Measurements from ENCODE around the gene ARFGEF2.

DNA sequence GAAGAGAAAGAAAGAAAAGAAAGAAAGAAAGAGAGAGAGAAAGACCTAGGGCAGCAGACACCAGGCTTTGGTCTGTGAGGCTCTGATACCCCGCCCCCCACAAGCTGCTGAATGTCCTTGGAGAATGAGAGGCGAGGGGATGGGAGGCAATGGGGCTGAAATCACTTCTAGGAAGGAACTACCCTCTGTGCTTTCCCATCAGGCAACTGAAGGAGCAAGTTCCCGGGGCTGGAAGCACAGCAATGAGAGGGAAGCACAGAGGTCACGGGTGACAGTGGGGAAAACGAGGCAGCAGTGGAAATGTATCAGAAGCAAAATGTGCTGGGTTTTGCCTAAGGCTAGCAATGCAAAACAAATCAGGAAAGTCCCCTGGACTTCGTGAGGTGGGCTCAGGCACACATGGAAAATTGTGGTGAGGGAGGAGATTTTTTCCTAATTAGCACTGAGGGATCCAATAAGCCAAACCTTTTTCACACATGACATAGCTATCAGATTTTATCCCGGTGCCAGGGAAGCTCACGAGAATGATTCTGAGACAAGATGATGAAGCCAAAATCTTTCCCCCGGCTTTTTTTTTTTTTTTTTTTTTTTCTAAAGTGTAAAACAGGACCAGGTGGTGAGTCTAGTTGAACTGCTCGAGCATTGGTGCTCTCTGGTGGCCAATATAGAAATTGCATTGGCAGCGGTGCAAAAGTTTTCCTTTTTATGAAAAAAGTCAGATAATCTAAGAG, 16.8 kb upstream of the ARFGEF2 start:
- TF ChIP-seq POLR2A (IDR thresholded peaks at IDR 0.05; ENCODE audit: low read depth, low read length) = no peak
- TF ChIP-seq POLR2AphosphoS5 (IDR thresholded peaks at IDR 0.05; ENCODE audit: low read depth, low read length) = no peak
